RPMI7951 (cell line): ENCODE data around the gene HSPG2. TPM values are rescaled to one million over a fixed set of nuclear protein-coding genes. Genes with fewer than 3 reads are reported as not detected.
A peak's percentile ranks its signal among the peaks of the same experiment; 100 is the strongest.
"Not testable (repeated sequence)": the region's sequence is repeated elsewhere in the genome, so short reads cannot be mapped to it uniquely, and the experiment has no call there.

Experiments
- DNase-seq: peaks from one replicate; pipeline ENCODE4 v3.0.0-alpha.2; 2012; ENCODE audit warnings: low read depth
- total RNA-seq: library from RNA; depleted of rRNA; stranded (reverse); fragments of >200 nt; shearing (Covaris generic); gene quantifications from 2 replicates; pipeline ENCODE4 v1.2.3, GENCODE V29; 2014

The HSPG2 gene
- total RNA-seq, 1 experiment from 2014 or later, result 9.7 TPM

GRCh38 chr1:21955501-21956281, 18.6 kb upstream of the HSPG2 start:
- no peak for DNase-seq

GRCh38 chr1:21955058-21955457, 17.9 kb upstream of the HSPG2 start:
- no peak for DNase-seq

- DNase-seq, result no peak
These were observed 15.8 kb upstream of the HSPG2 start for GRCh38 chr1:21952786-21953520.

GRCh38 chr1:21951226-21951870, 14.2 kb upstream of the HSPG2 start:
- DNase-seq, result no peak

- DNase-seq, result no peak
These were observed 13.6 kb upstream of the HSPG2 start for GRCh38 chr1:21950734-21951133.

GRCh38 chr1:21946836-21947587, 9.9 kb upstream of the HSPG2 start:
- DNase-seq, result no peak

GRCh38 chr1:21944733-21945073, 7.6 kb upstream of the HSPG2 start:
- no peak for DNase-seq

GRCh38 chr1:21942959-21943640, 6.0 kb upstream of the HSPG2 start:
- DNase-seq, result not testable (repeated sequence)

- DNase-seq, result no peak
These were observed 5.4 kb upstream of the HSPG2 start for GRCh38 chr1:21942464-21942863.

GRCh38 chr1:21941370-21941769, 4.3 kb upstream of the HSPG2 start:
- no peak for DNase-seq

GRCh38 chr1:21940492-21940891, 3.4 kb upstream of the HSPG2 start:
- DNase-seq, result no peak

- DNase-seq, result peak; percentile 97
These were observed 2.7 kb upstream of the HSPG2 start for GRCh38 chr1:21939650-21940374.

- DNase-seq, result no peak
These were observed 1.8 kb upstream of the HSPG2 start for GRCh38 chr1:21938732-21939538.

- peak; percentile 81 for DNase-seq
These were observed 437 bp upstream of the HSPG2 start for GRCh38 chr1:21937372-21938121.

GRCh38 chr1:21936366-21937031, 611 bp downstream of the HSPG2 start:
- no peak for DNase-seq

GRCh38 chr1:21935891-21936365, 1.2 kb downstream of the HSPG2 start:
- no peak for DNase-seq

GRCh38 chr1:21935393-21935804, 1.7 kb downstream of the HSPG2 start:
- no peak for DNase-seq
